Ramos (cell line): ENCODE results near the gene TMEM185B.

ENCODE experiments used
- in situ Hi-C: fragments of 300-500 bp; cut with MboI; formaldehyde crosslinking; loops from one replicate; pipeline ENCODE4 v1.14.3; 2022; ENCODE audit warnings: low sequenced_read_pairs; ENCODE audit not compliant: unreplicated experiment

Gene TMEM185B

DNA sequence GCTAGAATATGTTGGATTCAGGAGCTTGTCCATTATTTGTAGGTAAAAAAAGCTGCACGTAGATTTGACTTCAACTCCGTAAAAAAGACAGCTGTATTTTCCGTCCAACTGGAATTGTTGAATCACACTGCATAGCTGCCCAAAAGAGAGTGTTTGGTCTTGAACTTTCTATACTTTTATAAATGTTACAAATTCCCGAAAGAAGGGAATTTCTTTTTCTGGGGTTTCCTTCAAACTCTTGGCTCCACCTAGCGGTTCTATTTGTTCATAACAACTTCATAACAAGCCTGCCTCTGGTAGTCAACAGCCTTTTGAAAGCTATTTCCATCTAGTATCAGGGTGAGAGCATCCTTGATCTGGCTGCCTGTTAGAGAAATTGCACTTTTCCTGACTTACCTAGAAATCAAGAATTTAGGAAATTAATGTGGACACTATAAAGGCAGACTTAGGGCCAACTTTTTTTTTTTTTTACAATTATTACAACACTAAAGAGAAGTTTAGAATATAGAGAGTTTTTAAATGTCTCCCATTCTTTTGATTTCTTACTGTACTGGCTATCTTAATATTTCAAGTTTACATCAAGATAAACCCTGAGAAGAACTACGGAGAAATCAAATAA lies 48.1 kb downstream of the TMEM185B start:
- in situ Hi-C loops = loop anchor here (10.0 kb wide), 1 partner anchor 420 kb away; the partner anchor contains the start of gene PTPN4
